Measurements from ENCODE around the gene LSM14A. TPM values are rescaled to one million over a fixed set of nuclear protein-coding genes. Genes with fewer than 3 reads are reported as not detected.
"Not testable (repeated sequence)": the region's sequence is repeated elsewhere in the genome, so short reads cannot be mapped to it uniquely, and the experiment has no call there.

The LSM14A gene
- polyA plus RNA-seq, 1 donor, result 77.2 TPM

DNA sequence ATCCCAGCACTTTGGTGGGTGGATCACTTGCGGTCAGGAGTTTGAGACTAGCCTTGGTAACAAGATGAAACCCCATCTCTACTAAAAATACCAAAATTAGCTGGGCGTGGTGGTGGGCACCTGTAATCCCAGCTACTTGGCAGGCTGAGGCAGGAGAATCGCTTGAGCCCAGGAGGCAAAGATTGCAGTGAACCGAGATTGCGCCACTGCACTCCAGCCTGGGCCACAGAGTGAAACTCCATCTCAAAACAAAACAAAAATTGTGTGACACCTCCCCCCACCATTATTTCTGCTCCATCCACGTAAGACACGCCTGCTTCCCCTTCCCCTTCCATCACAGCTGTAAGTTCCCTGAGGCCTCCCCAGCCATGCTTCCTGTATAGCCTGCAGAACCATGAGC, 13.3 kb upstream of the LSM14A start:
- not testable (repeated sequence) for DNase-seq (ENCODE audit: low read depth)

- DNase-seq (ENCODE audit: low read depth), result not testable (repeated sequence)
Observed at GRCh38 chr19:34159541-34159940, 12.8 kb upstream of the LSM14A start.

- not testable (repeated sequence) for DNase-seq (ENCODE audit: low read depth)
Observed at GRCh38 chr19:34161902-34162301, 10.4 kb upstream of the LSM14A start.

DNA sequence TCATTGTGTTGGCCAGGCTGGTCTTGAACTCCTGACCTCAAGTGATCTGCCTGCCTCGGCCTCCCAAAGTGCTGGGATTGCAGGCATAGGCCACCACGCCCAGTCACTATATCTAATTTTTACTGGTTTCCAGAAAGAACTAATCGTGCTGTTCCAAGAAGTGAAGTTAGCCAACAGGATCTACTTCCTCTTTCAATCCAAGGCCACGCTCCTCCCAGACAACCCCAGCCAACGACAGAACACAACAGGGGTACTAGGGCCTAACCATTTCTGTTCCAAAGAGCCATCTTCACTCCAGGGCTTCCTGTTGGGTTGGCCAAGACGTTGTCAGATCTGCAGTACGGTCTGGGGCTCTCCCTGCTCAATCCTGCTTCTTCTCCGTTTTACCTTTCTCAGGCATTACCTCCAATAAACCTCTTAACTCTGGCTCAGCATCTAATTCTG, 7.0 kb upstream of the LSM14A start:
- DNase-seq (ENCODE audit: low read depth), result no peak

DNA sequence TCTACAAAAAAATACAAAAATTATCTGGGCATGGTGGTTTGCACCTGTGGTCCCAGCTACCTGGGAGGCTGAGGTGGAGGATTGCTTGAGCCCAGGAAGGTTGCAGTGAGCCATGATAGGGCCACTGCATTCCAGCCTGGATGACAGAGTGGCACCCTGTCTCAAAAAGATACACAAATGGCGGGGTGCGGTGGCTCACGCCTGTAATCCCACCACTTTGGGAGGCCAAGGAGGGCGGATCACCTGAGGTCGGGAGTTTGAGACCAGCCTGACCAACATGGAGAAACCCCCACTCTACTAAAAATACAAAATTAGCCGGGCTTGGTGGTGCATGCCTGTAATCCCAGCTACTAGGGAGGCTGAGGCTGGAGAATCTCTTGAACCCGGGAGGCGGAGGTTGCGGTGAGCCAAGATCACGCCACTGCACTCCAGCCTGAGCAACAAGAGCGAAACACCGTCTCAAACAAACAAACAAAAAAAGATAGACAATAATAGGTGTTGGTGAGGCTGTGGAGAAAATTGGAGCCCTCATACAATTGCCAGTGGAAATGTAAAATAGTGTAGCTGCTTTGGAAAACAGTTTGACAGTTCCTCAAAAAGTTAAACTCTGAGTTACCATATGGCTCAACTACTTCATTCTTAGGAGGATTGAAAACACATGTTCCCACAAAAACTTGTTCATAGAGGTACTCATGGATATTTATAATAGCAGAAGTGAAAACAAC, 2.7 kb upstream of the LSM14A start:
- not testable (repeated sequence) for DNase-seq (ENCODE audit: low read depth)

GRCh38 chr19:34171539-34171876, 796 bp upstream of the LSM14A start:
- no peak for DNase-seq (ENCODE audit: low read depth)

DNA sequence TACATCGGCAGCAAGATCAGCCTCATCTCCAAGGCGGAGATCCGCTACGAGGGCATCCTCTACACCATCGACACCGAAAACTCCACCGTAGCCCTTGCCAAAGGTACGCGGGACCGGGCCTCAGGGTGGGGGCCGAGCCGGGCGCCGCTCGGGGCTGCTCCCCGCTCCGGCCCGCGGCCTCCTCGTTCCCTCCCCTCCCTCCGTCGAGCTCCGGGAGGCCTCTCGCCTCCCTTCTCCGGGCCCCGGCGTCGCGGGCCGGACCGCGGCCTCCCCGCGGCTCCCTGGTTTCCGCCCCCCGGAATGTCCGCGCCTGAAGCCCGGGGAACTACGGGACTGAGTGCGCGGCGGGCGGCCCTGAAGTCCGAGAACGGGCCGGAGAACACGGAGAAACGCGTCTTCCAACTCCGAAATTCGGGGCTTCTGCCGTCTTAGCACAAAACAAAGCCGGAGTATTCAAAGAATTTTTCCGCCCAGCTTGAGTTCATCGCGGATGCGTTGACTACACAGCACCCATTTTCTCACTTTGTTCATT, 423 bp downstream of the LSM14A start:
- DNase-seq (ENCODE audit: low read depth), result no peak

GRCh38 chr19:34173193-34173956, 1.1 kb downstream of the LSM14A start:
- DNase-seq (ENCODE audit: low read depth), result no peak

DNA sequence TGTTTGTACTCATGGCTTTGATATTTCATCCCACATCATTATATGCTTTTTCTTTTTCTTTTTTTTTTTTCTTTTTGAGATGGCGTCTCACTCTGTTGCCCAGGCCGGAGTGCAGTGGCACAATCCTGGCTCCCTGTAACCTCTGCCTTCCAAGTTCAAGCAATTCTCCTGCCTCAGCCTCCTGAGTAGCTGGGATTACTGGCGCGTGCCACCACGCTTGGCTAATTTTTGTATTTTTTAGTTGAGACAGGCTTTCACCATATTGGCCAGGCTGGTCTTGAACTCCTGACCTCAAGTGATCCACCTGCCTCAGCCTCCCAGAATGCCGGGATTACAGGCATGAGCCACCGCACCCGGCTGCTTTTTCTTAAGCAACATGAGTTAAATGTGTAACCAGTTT, 2.9 kb downstream of the LSM14A start:
- DNase-seq (ENCODE audit: low read depth), result not testable (repeated sequence)

- no peak for DNase-seq (ENCODE audit: low read depth)
Observed at GRCh38 chr19:34176581-34176980, 4.3 kb downstream of the LSM14A start.

- no peak for DNase-seq (ENCODE audit: low read depth)
Observed at GRCh38 chr19:34178274-34178610, 5.9 kb downstream of the LSM14A start.

DNA sequence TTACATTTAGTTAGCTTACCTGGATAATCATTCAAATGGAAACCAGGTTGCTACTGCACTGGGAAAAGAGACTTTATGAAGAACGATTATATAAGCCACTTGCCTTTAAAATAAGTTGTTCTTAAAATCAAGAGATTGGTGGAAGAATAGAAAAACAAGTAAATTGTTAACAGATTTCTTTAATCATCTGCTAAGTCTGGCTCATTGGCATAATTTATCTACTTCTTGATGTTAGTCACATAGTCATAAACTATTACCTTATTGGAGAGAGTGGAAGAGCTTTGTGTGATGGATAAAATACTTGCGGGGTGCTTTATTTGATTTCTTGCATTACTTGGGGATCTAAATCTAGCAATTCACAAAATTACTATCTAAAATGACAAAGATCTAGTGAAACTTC, 6.8 kb downstream of the LSM14A start:
- no peak for DNase-seq (ENCODE audit: low read depth)

DNA sequence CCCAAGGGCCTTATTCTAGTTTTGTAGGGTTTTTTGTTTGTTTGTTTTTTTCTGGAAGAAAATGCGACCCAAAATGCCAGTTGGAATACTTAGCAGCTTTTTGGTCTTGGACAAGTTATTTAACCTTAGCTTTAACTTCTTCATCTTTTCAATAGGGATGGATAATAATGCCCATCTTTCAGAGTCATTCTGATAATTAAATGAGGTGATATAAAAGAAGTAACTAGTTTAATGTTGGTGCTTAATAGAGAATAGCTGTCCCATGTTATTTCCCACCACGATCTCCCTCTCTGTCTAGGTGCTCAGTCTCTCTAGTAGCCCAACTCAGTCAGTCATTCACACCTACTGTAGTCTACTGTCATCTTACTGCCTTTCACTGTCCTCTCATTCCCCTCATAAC, 8.0 kb downstream of the LSM14A start:
- no peak for DNase-seq (ENCODE audit: low read depth)

- DNase-seq (ENCODE audit: low read depth), result no peak
Observed at GRCh38 chr19:34180709-34181108, 8.4 kb downstream of the LSM14A start.

- no peak for DNase-seq (ENCODE audit: low read depth)
Observed at GRCh38 chr19:34181111-34181864, 9.0 kb downstream of the LSM14A start.

GRCh38 chr19:34182125-34182524, 9.8 kb downstream of the LSM14A start:
- no peak for DNase-seq (ENCODE audit: low read depth)

GRCh38 chr19:34184880-34185491, 12.7 kb downstream of the LSM14A start:
- DNase-seq (ENCODE audit: low read depth), result no peak

GRCh38 chr19:34186205-34186604, 13.9 kb downstream of the LSM14A start:
- no peak for DNase-seq (ENCODE audit: low read depth)

GRCh38 chr19:34187011-34187410, 14.7 kb downstream of the LSM14A start:
- DNase-seq (ENCODE audit: low read depth), result no peak

DNA sequence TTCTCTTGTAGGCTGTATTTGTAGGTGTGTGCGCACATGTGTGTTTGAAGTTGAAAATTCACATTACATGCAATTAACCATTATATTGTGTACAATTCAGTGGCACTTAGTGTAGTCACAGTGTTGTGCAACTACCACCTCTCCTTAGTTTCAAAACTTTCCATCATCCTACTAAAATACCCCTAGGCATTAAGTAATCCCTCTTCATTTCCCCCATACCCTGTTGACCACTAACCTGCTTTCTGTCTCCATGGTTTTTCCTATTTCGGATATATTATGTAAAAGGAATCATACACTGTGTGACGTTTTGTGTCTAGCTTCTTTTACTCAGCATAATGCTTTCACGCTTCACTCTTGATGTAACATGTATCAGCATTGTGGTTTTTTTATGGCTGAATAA, 16.1 kb downstream of the LSM14A start:
- DNase-seq (ENCODE audit: low read depth), result no peak

GRCh38 chr19:34189199-34189916, 17.1 kb downstream of the LSM14A start:
- no peak for DNase-seq (ENCODE audit: low read depth)
